GM13976 (cell line): ENCODE data around the gene LRRC8C.

Experiments used
- DNase-seq: peaks from one replicate; pipeline ENCODE4 v3.0.0; 2012; ENCODE audit warnings: low spot score
- CTCF ChIP-seq: IDR thresholded peaks from 2 replicates; pipeline ENCODE4 v1.5.1; 2012; ENCODE audit warnings: borderline replicate concordance, mild to moderate bottlenecking; ENCODE audit not compliant: insufficient read depth; ENCODE audit errors: extremely low read depth, missing control alignments, control extremely low read depth
- in situ Hi-C: fragments of 300-500 bp; cut with MboI; formaldehyde crosslinking; loops from one replicate; pipeline ENCODE4 v1.12.0; 2022; ENCODE audit warnings: low sequenced_read_pairs, mixed read lengths, inconsistent platforms; ENCODE audit not compliant: unreplicated experiment

LRRC8C gene

GRCh38 chr1:89687254-89687653 lies 54.3 kb downstream of the LRRC8C start:
- in situ Hi-C loops: no loop called here

GRCh38 chr1:89688607-89689006 lies 55.7 kb downstream of the LRRC8C start:
- TF ChIP-seq CTCF: no peak
- no peak for DNase-seq
- in situ Hi-C loops: no loop called here

More at GRCh38 chr1:89687254-89687653, 54.3 kb downstream of the LRRC8C start:
- no peak for DNase-seq
- no peak for TF ChIP-seq CTCF

- TF ChIP-seq CTCF: no peak
- in situ Hi-C loops: no loop called here
- DNase-seq: no peak
Observed at GRCh38 chr1:89689234-89689633, 56.3 kb downstream of the LRRC8C start.

- TF ChIP-seq CTCF: no peak
- in situ Hi-C loops: no loop called here
- DNase-seq: no peak
Observed at GRCh38 chr1:89690595-89690994, 57.7 kb downstream of the LRRC8C start.

- no peak for TF ChIP-seq CTCF
- peak; percentile 38 for DNase-seq
- in situ Hi-C loops: no loop called here
Observed at GRCh38 chr1:89692601-89693521, 59.9 kb downstream of the LRRC8C start.

GRCh38 chr1:89695847-89696246 lies 62.9 kb downstream of the LRRC8C start:
- no peak for TF ChIP-seq CTCF
- in situ Hi-C loops: no loop called here

More at GRCh38 chr1:89695847-89696246, 62.9 kb downstream of the LRRC8C start:
- DNase-seq: no peak
